Omental fat pad (tissue), 4 donors: ENCODE results near the gene ACVRL1. TPM values are rescaled to one million over a fixed set of nuclear protein-coding genes. Genes with fewer than 3 reads are reported as not detected.

Source experiments
- ATAC-seq: fragments of 150-250 bp; one replicate; pipeline ENCODE4 v1.9.1; 2016; ENCODE audit warnings: mild to moderate bottlenecking, moderate library complexity; ENCODE audit not compliant: low FRiP score
- DNase-seq: peaks from one replicate; pipeline ENCODE4 v3.0.0-alpha.2; 2019; ENCODE audit warnings: low spot score
- total RNA-seq, 4 donors: library from RNA; depleted of rRNA; stranded (reverse); fragments of >200 nt; gene quantifications; one replicate each; pipeline ENCODE4 v1.1.0, GENCODE V29; 2016
- TF ChIP-seq, protein P1 (sequence below), 3 donors: fragments of 450-650 bp; IDR thresholded peaks; one replicate each; pipeline ENCODE4 v1.5.1; 2016 to 2017; ENCODE audit warnings: antibody characterized with exemption in 3 of 3, mild to moderate bottlenecking in 3 of 3, moderate library complexity in 2 of 3

ACVRL1 gene
- total RNA-seq, 4 donors from 2014 or later, result 69.3 to 593 (median 113) TPM

DNA sequence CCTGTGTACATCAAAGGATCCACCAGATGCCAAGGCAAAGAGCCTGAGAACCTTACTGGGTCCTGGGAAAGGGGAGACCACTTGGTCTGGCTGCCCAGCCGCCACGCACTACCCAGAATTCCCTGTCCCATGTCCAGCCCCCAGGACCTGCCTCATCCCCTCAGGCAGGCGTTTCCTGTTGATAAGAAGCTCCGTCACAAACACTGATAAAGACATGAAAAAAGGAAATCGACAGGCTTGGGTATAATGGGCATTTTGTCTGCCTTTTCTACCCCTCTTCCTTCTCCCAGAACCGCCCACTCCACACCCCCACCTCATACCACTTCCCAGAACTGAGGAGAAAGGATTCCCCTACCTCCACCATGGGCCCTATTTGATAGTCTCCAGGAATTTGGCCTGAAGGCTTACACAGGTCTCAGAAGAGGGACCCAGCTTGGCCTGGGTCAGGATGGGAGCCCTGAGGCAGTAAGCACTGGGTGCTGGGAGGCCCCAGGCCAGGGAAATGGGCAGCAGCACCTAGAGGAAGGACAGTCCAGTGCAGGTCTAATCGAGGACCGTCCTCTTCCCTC, 18.8 kb downstream of the ACVRL1 start:
- no peak for ATAC-seq
- DNase-seq, result no peak
- TF ChIP-seq, protein P1, sequence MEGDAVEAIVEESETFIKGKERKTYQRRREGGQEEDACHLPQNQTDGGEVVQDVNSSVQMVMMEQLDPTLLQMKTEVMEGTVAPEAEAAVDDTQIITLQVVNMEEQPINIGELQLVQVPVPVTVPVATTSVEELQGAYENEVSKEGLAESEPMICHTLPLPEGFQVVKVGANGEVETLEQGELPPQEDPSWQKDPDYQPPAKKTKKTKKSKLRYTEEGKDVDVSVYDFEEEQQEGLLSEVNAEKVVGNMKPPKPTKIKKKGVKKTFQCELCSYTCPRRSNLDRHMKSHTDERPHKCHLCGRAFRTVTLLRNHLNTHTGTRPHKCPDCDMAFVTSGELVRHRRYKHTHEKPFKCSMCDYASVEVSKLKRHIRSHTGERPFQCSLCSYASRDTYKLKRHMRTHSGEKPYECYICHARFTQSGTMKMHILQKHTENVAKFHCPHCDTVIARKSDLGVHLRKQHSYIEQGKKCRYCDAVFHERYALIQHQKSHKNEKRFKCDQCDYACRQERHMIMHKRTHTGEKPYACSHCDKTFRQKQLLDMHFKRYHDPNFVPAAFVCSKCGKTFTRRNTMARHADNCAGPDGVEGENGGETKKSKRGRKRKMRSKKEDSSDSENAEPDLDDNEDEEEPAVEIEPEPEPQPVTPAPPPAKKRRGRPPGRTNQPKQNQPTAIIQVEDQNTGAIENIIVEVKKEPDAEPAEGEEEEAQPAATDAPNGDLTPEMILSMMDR (IDR thresholded peaks at IDR 0.05), result no peak

DNA sequence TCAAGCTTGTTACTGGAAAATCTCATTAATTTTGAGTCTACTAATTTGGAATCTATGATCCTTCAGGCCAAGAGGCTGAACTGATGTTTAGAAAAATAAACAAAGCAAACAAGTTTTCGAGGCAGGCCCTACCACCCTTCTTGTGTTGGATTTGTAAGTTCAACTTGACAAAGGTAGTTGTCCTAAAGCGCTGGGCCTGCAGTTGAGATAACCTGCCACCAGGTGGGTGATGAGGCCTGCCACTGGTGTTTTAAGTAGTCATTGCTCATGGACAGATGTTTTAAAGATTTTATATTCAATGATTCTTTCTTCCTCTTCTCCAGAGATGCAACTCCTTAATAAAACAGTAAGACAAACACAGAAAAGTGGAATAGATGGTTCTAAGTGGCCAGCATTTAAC, 19.4 kb downstream of the ACVRL1 start:
- TF ChIP-seq, protein P1 (IDR thresholded peaks at IDR 0.05), result no peak
- DNase-seq, result no peak
- no peak for ATAC-seq

DNA sequence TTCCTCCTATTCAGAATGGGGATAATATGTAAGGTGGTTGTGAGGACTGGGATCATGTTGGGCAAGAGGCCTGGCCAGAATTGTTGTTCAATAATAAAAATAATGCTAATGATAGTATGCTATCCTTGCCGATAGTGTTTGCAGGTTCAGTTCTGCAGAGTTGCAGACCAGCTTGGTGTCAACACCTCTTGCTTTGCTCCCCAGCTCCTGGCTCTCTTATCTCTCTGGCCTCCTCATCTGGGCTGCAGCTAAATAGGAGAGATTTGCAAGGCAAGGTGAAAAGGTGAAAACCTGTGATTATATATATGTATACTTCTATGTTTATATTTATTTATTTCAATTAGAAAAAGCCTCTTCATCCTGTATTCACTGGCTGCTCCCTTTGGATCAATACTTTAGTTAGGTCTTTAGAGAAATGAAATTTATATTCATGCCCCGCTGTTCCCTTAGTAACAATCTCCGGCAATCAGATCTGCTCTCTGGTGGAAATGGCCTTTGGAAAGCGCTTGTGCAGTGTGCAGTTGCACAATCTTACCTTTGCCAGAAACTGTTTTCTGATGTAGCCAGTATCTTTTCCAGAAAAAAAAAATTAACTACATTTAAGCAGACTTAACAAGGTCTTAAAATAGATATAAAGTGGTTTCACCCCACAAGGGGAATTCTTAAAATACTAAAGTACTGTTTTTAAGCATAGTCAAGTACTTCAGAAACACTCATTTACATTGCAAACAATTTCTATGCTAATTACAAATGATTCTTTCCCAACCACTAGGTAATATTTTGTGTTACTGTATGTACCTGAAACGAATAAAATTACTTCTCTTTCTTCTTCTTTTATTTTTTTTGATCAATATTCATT, 25.1 kb downstream of the ACVRL1 start:
- DNase-seq (no peak), ATAC-seq (no peak)
- TF ChIP-seq, protein P1 (IDR thresholded peaks at IDR 0.05), result no peak

DNA sequence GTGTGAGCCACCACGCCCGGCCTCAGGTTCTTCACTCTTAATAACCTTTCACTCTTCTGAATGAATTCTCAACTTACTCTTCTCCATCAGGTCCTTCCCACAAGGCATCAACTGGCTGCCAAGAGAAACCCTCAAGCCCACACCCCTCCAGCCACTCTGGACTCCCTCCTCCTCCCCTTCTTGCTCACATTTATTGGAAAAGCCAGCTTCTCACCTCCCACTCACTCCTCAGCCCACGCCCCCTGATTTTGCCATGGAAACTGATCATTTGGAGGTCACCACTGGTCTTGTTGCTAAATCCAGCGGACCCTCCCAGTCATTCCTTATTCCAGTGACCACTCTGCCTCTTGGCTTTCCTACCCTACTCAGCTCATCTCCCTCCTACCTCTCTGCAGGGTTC, 26.8 kb downstream of the ACVRL1 start:
- ATAC-seq (no peak), DNase-seq (no peak)
- TF ChIP-seq, protein P1 (IDR thresholded peaks at IDR 0.05), result no peak

DNA sequence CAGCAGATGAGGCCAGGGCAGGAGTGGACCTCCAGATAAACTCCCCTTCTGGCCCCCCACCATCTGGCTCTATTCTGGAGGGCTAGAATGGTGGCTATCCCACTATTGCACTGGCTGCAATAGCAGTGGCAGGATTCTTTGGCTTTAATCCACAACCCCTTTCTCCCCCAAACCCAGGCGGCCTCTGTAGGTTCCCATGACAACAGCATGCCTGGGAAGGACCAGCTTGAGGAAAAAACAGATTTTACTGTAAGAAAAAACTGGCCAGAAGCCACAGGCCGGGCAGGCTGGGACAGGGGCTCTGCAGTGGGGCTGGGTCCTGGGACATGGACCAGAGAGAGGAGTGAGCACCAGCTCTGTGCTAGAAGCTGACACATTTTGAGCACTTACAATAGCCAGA, 30.6 kb downstream of the ACVRL1 start:
- no peak for ATAC-seq
- no peak for DNase-seq
- TF ChIP-seq, protein P1 (IDR thresholded peaks at IDR 0.05), result no peak

DNA sequence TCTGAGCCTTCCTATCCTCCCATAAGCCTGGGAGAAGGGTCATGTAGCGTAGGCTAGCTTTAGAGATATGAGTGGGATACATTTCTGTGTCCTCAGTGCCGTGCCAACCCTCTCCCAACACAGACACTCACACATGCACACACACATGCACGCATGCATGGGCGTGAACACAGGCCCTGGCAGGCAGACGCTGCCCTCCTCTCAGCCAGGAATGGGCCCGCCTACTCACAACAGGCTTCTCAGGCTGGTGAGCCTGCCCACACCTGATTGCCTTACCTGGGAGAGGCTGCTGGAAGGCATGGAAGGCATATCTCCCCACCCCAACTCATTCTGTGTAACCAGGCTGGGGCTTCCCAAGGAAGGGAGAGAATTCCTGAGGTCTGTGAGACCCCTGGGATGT, 31.4 kb downstream of the ACVRL1 start:
- TF ChIP-seq, protein P1 (IDR thresholded peaks at IDR 0.05), result no peak
- ATAC-seq (no peak), DNase-seq (no peak)
